Measurements from ENCODE around the gene CFHR5.
"Not testable (repeated sequence)": the region's sequence is repeated elsewhere in the genome, so short reads cannot be mapped to it uniquely, and the experiment has no call there.

DNA sequence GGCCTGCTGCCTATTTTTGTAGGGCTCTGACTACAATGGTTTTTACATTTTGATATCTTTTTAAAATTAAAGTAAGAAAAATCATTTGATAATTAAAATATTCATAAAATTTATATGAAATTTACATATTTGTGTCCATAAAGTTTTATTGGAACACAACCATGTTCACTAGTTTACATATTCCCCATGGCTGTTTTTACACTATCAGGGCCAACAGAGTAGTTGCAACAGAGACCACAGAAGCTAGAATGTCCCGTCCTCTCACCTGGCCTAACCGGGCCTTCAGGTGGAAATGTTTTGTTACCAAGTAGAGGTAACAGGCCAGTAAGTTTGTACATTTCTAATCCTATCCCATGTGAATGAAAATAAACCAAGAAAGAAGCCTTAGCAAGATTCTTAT is 44.5 kb upstream of the CFHR5 start:
- TF ChIP-seq POLR2A (IDR thresholded peaks at IDR 0.05; ENCODE audit: insufficient read depth in 1 of 2, low read depth in 2 of 2, low read length in 2 of 2); JUND (CRISPR knock-in tag; IDR thresholded peaks at IDR 0.05); KLF16 (CRISPR knock-in tag; IDR thresholded peaks at IDR 0.05); ZNF12 (CRISPR knock-in tag; IDR thresholded peaks at IDR 0.05); SMC3 (IDR thresholded peaks at IDR 0.05; ENCODE audit: low read length); ZNF83 (CRISPR knock-in tag; IDR thresholded peaks at IDR 0.05; ENCODE audit: borderline replicate concordance); SIN3A (IDR thresholded peaks at IDR 0.05; ENCODE audit: borderline replicate concordance, low read depth, low read length); ZNF143 (CRISPR knock-in tag; IDR thresholded peaks at IDR 0.05); MAFK (conservative IDR thresholded peaks at IDR 0.05 in 1 of 2, IDR thresholded peaks at IDR 0.05 in 1 of 2; ENCODE audit: low read length in 2 of 2): not testable (repeated sequence)
- TF ChIP-seq, protein P1, sequence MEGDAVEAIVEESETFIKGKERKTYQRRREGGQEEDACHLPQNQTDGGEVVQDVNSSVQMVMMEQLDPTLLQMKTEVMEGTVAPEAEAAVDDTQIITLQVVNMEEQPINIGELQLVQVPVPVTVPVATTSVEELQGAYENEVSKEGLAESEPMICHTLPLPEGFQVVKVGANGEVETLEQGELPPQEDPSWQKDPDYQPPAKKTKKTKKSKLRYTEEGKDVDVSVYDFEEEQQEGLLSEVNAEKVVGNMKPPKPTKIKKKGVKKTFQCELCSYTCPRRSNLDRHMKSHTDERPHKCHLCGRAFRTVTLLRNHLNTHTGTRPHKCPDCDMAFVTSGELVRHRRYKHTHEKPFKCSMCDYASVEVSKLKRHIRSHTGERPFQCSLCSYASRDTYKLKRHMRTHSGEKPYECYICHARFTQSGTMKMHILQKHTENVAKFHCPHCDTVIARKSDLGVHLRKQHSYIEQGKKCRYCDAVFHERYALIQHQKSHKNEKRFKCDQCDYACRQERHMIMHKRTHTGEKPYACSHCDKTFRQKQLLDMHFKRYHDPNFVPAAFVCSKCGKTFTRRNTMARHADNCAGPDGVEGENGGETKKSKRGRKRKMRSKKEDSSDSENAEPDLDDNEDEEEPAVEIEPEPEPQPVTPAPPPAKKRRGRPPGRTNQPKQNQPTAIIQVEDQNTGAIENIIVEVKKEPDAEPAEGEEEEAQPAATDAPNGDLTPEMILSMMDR (CRISPR knock-in tag; IDR thresholded peaks at IDR 0.05) = not testable (repeated sequence)

Data from HepG2 (cell line).